ENCODE measurements around the gene LSR.
"Not testable (repeated sequence)": the region's sequence is repeated elsewhere in the genome, so short reads cannot be mapped to it uniquely, and the experiment has no call there.

The LSR gene

GRCh38 chr19:35268536-35269437, 20.0 kb downstream of the LSR start, which contains the start of gene USF2:
Gene USF2 (plus strand): TSS chr19:35268962. CDS start chr19:35269102, 140 bp downstream.
- peak; percentile 72 for DNase-seq

DNA sequence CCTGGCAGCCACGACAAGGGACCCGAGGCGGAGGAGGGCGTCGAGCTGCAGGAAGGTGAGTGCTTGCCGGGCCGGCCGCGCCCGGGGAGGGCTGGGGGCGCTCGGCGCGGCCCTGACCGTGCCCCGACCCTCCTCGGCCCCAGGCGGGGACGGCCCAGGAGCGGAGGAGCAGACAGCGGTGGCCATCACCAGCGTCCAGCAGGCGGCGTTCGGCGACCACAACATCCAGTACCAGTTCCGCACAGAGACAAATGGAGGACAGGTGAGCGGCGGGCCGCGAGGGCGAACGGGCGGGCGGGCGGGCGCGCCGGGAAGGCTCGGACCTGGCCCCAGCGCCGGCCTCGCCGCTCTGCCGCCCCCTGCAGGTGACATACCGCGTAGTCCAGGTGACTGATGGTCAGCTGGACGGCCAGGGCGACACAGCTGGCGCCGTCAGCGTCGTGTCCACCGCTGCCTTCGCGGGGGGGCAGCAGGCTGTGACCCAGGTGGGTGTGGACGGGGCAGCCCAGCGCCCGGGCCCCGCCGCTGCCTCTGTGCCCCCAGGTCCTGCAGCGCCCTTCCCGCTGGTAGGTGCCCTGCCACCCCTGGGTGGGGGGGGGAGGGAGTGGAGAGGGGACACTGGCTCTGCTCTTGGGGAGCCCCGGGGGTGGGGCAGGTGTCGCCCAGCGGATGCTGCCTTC, 20.8 kb downstream of the LSR start:
- DNase-seq, result peak; percentile 84

DNA sequence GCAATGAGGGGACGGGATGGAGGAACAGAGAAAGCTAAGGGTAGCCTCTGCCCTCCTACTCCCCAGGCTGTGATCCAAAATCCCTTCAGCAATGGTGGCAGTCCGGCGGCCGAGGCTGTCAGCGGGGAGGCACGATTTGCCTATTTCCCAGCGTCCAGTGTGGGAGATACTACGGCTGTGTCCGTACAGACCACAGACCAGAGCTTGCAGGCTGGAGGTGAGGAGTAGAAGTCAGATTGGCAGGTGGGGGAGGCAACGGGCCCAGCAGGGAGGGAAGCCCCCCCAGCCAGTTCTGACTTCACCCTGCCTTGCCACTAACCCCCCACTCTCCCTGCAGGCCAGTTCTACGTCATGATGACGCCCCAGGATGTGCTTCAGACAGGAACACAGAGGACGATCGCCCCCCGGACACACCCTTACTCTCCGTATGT, 21.6 kb downstream of the LSR start:
- no peak for DNase-seq

- DNase-seq, result no peak
These were observed 22.7 kb downstream of the LSR start for GRCh38 chr19:35271546-35271945.

DNA sequence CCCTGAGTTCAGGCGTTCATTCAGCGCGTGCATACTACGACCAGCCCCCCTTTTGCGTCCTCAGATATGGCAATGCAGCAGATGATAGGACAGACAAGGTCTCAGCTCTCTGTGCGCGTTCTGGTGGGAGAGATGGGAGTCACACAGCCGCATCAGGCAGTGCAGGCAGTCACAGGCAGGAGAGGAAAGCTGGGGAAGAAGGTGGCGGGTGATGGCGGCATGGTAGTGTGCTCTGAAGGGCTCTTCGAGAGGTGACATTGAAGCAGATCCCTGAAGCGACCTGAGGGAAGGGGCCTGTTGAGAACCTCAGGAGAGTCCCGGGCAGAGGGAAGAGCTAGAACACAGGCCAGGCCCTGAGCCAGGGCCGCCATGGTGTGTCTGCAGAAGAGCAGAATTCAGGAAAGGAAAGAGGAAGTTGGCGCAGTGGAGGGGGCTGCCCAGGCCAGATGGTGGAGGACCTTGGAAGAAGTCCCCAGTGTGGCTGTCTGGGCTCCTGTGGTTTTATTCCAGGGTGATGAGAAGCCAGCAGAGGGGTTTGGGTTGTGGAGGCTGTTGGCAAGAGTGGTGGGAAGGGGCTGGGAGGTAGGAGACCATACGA, 23.4 kb downstream of the LSR start:
- no peak for DNase-seq

GRCh38 chr19:35272954-35273649, 24.3 kb downstream of the LSR start:
- DNase-seq, result no peak

DNA sequence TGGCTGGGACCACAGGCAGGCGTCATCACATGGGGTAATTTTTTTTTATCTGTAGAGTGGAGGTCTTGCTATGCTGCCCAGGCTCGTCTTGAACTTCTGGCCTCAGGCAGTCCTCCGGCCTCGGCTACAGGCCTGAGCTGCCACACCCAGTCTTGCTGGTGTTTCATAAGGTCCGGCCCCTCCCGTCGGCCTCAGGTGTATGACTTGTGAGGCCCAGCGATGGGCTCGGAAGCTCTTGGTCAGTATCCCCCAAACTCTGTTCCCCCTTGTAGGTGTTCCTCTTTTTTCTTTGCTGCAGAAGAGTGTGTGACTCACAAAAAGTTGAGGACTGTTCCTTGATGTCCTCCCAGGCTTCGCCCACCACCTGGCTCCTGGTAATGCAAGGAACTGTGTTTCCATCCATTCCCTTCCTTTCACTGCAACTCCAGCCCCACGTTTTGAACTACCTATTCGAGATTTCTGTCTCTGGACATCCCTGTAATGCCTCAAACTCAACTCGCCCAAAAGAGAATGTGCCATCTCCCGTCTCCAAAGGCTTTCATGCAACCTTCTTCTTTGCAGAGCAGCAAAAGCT, 25.0 kb downstream of the LSR start:
- DNase-seq, result no peak

DNA sequence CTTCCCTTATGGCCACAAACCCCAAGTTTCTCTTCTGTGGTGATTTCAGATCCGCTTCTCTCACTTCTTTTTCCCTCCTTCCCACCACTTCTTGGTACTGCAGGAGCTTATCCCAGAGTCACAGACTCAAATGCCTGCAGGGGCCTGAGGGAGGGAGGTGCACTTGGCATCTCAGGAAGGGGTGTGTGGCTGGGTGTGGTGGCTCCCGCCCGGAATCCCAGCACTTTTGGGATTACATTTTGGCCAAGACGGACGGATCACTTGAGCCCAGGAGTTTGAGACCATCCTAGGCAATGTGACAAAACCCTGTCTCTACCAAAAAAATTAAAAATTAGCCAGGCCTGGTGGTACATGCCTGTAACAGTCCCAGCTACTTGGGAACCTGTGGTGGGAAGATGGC, 25.5 kb downstream of the LSR start:
- no peak for DNase-seq

GRCh38 chr19:35276706-35277281, 28.0 kb downstream of the LSR start:
- DNase-seq, result no peak

- DNase-seq, result no peak
These were observed 29.9 kb downstream of the LSR start for GRCh38 chr19:35278578-35279284.

- no peak for DNase-seq
These were observed 30.6 kb downstream of the LSR start for GRCh38 chr19:35279374-35279773.

DNA sequence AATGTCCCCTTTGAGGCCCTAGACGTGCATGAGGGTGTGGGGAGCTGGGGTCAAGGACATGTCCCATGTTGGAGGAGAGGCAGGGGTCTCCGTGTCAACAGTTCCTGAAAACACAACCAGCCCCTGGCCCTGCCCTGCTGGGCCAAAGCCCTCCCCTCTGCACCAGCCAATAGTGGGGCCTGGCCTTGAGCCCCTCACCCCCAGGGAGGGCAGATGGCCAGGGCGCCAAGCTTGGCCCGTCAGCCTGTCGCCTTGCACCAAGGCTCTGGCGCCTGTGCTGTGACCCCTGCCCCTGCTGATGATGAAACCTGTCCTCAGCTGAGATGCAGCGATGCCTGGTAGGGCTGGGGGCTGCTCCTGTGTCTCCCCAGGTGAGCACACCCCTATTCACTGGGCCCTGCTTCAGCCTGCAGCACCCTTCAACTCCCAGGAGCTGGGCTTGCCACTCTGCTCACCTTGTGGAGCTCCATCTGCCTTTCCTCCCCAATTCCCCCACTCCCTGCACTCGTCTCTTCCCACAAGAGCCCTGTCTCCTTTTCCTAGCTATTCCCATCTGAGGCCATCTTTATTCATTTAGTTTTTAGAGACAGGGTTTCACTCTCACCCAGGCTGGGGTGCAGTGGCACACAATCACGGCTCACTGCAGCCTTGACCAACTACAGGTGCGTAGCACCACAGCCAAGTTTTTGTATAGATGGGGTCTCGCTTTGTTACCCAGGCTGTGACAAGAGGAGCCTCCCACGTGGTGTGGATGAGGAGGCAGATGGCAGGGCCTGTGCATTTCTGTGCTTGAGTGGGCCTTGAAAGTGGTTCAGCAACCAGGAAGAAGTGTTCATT, 31.4 kb downstream of the LSR start:
- DNase-seq, result no peak

DNA sequence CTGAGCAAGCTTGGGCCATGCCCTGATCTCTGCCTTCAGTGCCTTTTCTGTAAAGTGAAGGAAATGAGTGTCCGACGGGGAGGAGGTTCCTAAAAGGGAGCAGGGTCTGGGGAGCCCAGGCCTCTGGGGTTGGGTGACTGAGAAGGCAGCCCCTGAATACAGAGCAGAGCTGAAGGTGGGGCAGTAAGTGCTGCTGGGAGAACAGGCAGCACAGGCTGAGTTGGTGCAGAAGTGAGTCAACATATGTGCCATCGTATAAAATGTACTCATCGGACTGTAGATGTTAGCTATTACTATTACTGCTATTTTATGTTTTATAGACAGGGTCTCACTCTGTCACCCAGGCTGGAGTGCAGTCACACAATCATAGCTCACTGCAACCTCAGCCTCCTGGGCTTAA, 32.5 kb downstream of the LSR start:
- DNase-seq, result no peak

DNA sequence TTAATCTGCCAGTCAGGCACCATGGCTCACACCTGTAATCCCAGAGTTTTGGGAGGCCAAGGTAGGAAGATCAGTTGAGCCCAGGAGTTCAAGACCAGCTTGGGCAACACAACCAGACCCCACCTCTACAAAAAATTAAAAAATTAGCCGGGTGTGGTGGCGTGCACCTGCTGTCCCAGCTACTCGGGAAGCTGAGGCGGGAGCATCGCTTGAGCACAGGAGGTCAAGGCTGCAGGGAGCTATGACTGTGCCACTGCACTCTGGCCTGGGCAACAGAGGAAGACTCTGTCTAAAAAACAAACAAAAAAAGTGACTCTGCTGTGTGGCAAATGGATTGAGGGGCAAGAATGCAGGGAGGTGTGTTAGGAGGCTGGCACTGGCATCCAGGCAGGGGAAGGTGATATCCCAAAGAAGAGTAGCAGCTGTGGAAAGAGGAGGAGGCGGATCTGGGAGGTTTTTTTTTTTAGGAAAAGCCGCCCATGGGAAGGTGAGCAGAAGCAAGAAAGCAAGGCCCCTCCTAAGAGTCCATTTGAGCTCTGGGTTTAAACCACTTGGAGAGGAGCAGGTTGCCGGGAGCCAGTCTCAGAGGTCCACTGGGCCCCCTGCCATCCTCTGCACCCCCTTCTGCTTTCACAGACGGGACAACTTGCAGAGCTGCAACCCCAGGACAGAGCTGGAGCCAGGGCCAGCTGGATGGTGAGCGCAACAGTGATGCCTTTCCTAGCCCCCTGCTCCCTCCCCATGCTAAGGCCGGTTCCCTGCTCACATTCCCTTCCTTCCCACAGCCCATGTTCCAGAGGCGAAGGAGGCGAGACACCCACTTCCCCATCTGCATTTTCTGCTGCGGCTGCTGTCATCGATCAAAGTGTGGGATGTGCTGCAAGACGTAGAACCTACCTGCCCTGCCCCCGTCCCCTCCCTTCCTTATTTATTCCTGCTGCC, 35.6 kb downstream of the LSR start:
- DNase-seq, result no peak

DNA sequence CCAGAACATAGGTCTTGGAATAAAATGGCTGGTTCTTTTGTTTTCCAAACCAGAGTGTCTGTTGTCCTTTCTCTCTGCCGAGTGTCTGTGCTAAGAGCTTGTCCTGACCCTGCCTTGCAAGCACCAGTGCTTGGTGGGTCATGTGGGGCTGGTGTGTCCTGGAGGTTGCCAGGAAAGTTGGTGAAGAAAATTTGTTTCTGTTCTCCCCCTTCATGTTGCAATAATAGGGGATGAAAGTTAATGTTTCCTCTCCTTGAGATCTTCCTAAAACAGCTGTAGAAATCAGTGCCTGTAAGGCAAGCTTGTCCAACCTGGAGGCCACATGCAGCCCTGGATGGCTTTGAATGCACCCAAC, 36.3 kb downstream of the LSR start:
- DNase-seq, result no peak

GRCh38 chr19:35285465-35285864, 36.7 kb downstream of the LSR start:
- not testable (repeated sequence) for DNase-seq

DNA sequence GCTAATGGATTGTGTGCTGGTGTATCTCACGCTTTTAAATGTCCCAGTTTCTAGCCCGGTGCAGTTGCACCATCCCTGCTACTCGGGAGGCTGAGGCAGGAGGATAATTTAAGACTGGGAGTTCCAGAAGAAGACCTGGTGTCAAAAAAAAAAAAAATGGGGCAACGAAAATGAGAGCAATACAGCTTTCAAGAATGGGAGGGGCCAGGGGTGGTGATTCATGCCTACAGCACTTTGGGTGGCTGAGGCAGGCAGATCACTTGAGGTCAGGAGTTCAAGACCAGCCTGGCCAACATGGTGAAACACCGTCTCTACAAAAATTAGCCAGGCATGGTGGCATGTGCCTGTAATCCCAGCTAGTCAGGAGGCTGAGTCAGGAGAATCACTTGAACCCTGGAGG, 37.3 kb downstream of the LSR start:
- not testable (repeated sequence) for DNase-seq

DNA sequence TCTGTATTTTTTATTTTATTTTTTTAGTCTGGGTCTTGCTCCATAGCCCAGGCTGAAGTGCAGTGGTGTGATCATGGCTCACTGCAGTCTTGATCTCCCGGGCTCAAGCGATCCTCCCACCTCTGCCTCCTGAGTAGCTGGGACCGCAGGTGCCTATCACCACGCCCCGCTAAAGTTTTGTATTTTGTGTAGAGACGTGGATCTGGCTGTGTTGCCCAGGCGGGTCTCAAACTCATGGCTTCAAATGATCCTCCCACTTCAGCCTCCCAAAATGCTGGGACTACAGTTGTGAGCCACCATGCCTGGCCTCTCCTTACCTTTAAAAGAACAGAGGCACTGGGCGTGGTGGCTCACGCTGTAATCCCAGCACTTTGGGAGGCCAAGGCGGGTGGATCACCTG, 38.9 kb downstream of the LSR start:
- DNase-seq, result no peak

DNA sequence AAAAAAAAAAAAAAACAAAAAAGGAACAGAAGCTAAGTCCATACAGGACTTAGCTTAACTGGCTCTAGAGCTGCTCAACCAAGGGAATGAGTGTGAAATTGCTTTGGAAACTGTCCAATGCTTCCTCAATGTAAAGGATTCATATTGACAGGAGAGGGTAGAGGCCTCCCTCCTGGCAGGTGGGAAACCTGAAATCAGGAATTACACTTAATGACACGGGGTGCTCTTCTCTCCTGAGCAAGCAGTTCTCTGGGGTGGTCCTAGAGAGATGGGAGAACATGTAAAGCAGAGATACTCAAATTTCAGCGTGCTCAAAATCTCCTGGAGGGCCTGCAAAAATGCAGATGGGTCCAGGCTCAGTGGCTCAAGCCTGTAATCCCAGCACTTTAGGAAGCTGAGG, 39.5 kb downstream of the LSR start:
- DNase-seq, result no peak

DNA sequence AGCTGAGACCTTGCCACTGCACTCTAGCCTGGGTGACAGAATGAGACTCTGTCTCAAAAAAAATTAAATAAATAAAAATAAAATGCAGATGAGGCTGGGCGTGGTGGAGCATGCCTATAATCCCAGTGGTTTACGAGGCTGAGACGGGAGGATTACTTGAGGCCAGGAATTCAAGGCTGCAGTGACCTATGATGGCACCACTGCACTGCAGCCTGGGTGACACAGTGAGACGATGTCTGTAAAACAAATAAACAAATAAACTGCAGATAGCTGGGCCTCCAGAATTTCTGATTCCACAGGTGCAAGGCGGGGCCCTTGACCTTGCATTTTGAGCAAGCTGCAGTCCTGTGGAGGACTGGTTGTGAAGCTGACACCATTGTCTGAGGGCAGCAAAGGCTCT, 40.1 kb downstream of the LSR start:
- no peak for DNase-seq

Measured in CD4-positive, alpha-beta T cell treated with Interleukin-12 subunit alpha and Interleukin-12 subunit beta, for 1 hour (primary cell).